Hindlimb muscle (tissue), 1 donor: ENCODE results near the gene PGAP3. TPM values are rescaled to one million over a fixed set of nuclear protein-coding genes. Genes with fewer than 3 reads are reported as not detected.
A peak's percentile ranks its signal among the peaks of the same experiment; 100 is the strongest.

Source experiments
- DNase-seq: peaks from one replicate; pipeline ENCODE4 v3.0.0-alpha.2; 2013
- polyA plus RNA-seq: library from polyadenylated mRNA; unstranded; fragments of 120-200 nt; gene quantifications from one replicate; pipeline ENCODE4 v1.2.1, GENCODE V29; 2013; ENCODE audit not compliant: insufficient read length

Gene PGAP3
- polyA plus RNA-seq, 1 donor: 23.3 TPM

DNA sequence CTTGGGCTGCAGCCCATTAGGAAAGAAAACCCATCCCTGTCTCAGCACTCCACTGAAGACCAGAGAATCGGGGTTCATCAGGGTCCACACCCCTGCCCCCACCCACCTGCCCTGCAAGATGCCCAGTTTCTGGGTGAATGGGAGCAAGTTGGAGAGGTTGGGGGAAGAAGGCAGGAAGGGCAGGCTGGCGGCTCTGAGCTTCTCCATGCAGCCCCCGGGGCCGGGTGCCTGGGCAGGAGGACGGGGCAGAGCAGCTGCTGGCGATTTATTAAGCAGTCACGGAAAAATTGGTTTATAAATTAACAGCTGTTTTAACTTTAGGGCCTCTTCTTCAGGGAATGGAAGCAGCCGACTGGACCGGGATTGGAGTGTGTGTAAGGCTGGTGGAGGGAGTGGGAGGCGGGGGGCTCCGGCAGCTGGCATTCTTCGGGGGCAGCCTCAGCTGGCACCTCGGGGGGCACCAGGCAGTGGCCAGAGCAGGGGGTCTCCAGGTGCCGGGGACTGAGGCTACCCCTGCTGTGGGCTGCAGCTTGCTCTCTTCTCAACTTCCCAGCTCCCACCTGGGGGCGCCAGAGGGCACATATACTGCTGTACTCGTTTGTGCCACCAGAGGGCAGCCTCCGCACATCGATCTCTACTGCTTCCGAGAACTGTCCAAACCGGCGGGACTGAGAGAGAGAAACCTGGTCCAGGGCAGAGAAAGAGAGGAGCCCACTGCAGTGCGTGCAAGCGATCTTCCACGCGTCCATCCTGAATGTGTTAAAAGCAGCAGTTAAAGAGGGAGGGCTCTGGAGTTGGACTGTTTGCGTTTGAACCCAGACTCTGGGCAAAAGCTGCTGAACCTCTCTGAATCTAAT lies 66.1 kb downstream of the PGAP3 start:
- peak; percentile 84 for DNase-seq

Other genes with a start within 250 kb of the PGAP3 start
- 27.0 TPM for gene MED1, start 236.8 kb downstream of the PGAP3 start, polyA plus RNA-seq
- gene CDK12, start 226.6 kb downstream of the PGAP3 start, polyA plus RNA-seq: 33.8 TPM
- 0.05 TPM for gene NEUROD2, start 80.1 kb downstream of the PGAP3 start, polyA plus RNA-seq
- 4.5 TPM for gene PPP1R1B, start 61.1 kb downstream of the PGAP3 start, polyA plus RNA-seq
- 36.2 TPM for gene STARD3, start 50.9 kb downstream of the PGAP3 start, polyA plus RNA-seq
- gene TCAP, start 22.7 kb downstream of the PGAP3 start, polyA plus RNA-seq: 345 TPM
- gene PNMT, start 19.6 kb downstream of the PGAP3 start, polyA plus RNA-seq: 5.0 TPM
- 178 TPM for gene ERBB2, start 12.0 kb upstream of the PGAP3 start, polyA plus RNA-seq
- gene MIEN1, start 42.5 kb upstream of the PGAP3 start, polyA plus RNA-seq: 19.7 TPM
- 0.72 TPM for gene GRB7, start 49.9 kb upstream of the PGAP3 start, polyA plus RNA-seq
- 0.17 TPM for gene IKZF3, start 176.3 kb upstream of the PGAP3 start, polyA plus RNA-seq
- gene ZPBP2, start 180.1 kb upstream of the PGAP3 start, polyA plus RNA-seq: not detected
- 10.4 TPM for gene GSDMB, start 230.6 kb upstream of the PGAP3 start, polyA plus RNA-seq
- 38.4 TPM for gene ORMDL3, start 239.5 kb upstream of the PGAP3 start, polyA plus RNA-seq
- not detected for gene LRRC3C, start 239.7 kb upstream of the PGAP3 start, polyA plus RNA-seq